Esophagus squamous epithelium (tissue), 5 donors: ENCODE data around the gene FNIP2. TPM values are rescaled to one million over a fixed set of nuclear protein-coding genes. Genes with fewer than 3 reads are reported as not detected.

ENCODE experiments used
- DNase-seq: peaks from one replicate; lab custom pipeline; 2025; lab: John Stamatoyannopoulos, UW
- H3K27ac ChIP-seq, 4 donors: fragments of 200-600 bp; sonication (generic); one replicate each; pipeline ENCODE4 v1.5.1; 2016 to 2019; ENCODE audit warnings: mild to moderate bottlenecking in 1 of 4
- H3K27me3 ChIP-seq, 4 donors: fragments of 200-600 bp; sonication (generic); 1 replicate in 3 of 4; 2 replicates in 1 of 4; pipeline versions ENCODE4 v1.5.1 to v1.6.0; 2017 to 2021; ENCODE audit warnings: antibody characterized with exemption in 1 of 4
- H3K36me3 ChIP-seq, 3 donors: fragments of 200-600 bp; sonication (generic); one replicate each; pipeline ENCODE4 v1.5.1; 2016 to 2019
- H3K4me1 ChIP-seq, 3 donors: fragments of 200-600 bp; sonication (generic); one replicate each; pipeline ENCODE4 v1.5.1; 2017 to 2019
- H3K4me3 ChIP-seq, 4 donors: fragments of 200-600 bp; sonication (generic); 1 replicate in 3 of 4; 2 replicates in 1 of 4; pipeline ENCODE4 v1.5.1; 2016 to 2019; ENCODE audit warnings: mild to moderate bottlenecking in 2 of 4, moderate library complexity in 1 of 4
- H3K9me3 ChIP-seq, 3 donors: fragments of 200-600 bp; sonication (generic); one replicate each; pipeline ENCODE4 v1.5.1; 2016 to 2019
- POLR2A ChIP-seq, 4 donors: fragments of 450-650 bp; IDR thresholded peaks; one replicate each; pipeline ENCODE4 v1.6.1; 2017; ENCODE audit warnings: antibody characterized with exemption in 4 of 4, mild to moderate bottlenecking in 4 of 4, moderate library complexity in 3 of 4
- WGBS, 2 donors: methylation state at CpG; one replicate each; pipeline ENCODE4 v1.1.5; 2018; 5-methylcytosine and 5-hydroxymethylcytosine counted together
- intact Hi-C: fragments of 100-400 bp; cut with DNase I; formaldehyde crosslinking; loops from one replicate; pipeline ENCODE4 v1.15.0; 2022
- total RNA-seq, 4 donors: library from RNA; depleted of rRNA; stranded (reverse); fragments of >200 nt; gene quantifications; one replicate each; pipeline ENCODE4 v1.1.0, GENCODE V29; 2016
- TF ChIP-seq, protein P1 (sequence below), 6 experiments: fragments of 450-650 bp in 4 of 6; fragments of 200-600 bp in 2 of 6; sonication (generic) in 2 of 6; IDR thresholded peaks; one replicate each; pipeline ENCODE4 v1.5.1; 2016 to 2019; ENCODE audit warnings: antibody characterized with exemption in 6 of 6, mild to moderate bottlenecking in 4 of 6, moderate library complexity in 4 of 6
- donor health status: DM: yes; HTN: yes; CAD: no.

The FNIP2 gene
- total RNA-seq, 4 donors from 2014 or later, result 6.0 to 28.8 (median 12.4) TPM

DNA sequence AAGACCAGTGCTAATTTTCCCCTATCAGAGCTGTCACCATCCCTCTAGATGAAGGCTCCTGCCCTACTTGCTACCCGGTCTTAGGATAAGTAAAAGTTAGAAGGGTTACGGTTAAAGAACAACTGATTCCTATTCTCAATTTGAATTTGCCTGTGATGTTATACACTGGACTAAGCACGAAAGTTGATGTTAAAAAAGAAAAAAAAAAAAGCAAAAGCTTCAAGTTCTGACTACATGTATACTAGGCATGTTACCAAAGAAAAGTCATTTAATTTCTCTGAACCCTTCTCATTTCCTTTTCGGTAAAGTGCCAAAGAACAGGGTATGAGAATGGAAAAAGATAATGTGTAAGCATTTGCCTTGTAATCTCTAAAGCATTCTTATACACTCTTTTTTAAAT, 44.2 kb upstream of the FNIP2 start:
- Histone ChIP-seq H3K9me3 (no peaks in the 10 kb centered on the region), H3K4me1 (peaks cover 6 to 20% (median 7%) of the 10 kb centered on the region in 3 donors), H3K36me3 (peaks cover 0 to 17% (median 0%) of the 10 kb centered on the region in 3 donors), H3K4me3 (no peak overlapping the region), H3K27me3 (peaks cover 0 to 14% (median 0%) of the 10 kb centered on the region in 4 donors), H3K27ac (no peak overlapping the region)
- DNase-seq, result no peak
- intact Hi-C loops, result no loop called here
- no peak for TF ChIP-seq POLR2A (IDR thresholded peaks at IDR 0.05)
- TF ChIP-seq, protein P1, sequence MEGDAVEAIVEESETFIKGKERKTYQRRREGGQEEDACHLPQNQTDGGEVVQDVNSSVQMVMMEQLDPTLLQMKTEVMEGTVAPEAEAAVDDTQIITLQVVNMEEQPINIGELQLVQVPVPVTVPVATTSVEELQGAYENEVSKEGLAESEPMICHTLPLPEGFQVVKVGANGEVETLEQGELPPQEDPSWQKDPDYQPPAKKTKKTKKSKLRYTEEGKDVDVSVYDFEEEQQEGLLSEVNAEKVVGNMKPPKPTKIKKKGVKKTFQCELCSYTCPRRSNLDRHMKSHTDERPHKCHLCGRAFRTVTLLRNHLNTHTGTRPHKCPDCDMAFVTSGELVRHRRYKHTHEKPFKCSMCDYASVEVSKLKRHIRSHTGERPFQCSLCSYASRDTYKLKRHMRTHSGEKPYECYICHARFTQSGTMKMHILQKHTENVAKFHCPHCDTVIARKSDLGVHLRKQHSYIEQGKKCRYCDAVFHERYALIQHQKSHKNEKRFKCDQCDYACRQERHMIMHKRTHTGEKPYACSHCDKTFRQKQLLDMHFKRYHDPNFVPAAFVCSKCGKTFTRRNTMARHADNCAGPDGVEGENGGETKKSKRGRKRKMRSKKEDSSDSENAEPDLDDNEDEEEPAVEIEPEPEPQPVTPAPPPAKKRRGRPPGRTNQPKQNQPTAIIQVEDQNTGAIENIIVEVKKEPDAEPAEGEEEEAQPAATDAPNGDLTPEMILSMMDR (IDR thresholded peaks at IDR 0.05), result no peak
- WGBS, 2 donors, result 72 to 75% methylated on average over 4 of the region's 4 CpGs

DNA sequence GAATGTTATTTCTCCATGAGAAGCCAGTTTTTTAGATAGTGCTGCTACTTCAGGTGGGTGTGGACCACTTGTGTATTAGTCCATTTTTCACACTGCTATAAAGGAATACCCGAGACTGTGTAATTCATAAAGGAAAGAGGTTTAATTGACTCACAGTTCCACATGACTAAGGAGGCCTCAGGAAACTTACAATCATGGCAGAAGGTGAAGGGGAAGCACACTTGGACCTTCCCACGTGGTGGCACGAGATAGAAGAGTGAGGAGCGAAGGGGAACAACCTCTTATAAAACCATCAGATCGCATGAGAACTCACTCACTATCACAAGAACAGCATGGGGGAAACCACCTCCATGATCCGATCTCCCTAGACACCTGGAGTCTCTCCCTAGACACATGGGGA, 42.2 kb upstream of the FNIP2 start:
- DNase-seq, result no peak
- no peak overlapping the region for H3K27ac ChIP-seq
- 74 to 80% methylated on average over 6 of the region's 6 CpGs for WGBS, 2 donors
- H3K4me3 ChIP-seq, result no peak overlapping the region
- H3K4me1 ChIP-seq, result peaks cover 6 to 17% (median 7%) of the 10 kb centered on the region in 3 donors
- H3K27me3 ChIP-seq, result peaks cover 0 to 14% (median 0%) of the 10 kb centered on the region in 4 donors
- intact Hi-C loops, result no loop called here
- no peaks in the 10 kb centered on the region for H3K36me3 ChIP-seq
- TF ChIP-seq, protein P1 (IDR thresholded peaks at IDR 0.05), result no peak
- no peak for TF ChIP-seq POLR2A (IDR thresholded peaks at IDR 0.05)
- no peaks in the 10 kb centered on the region for H3K9me3 ChIP-seq

DNA sequence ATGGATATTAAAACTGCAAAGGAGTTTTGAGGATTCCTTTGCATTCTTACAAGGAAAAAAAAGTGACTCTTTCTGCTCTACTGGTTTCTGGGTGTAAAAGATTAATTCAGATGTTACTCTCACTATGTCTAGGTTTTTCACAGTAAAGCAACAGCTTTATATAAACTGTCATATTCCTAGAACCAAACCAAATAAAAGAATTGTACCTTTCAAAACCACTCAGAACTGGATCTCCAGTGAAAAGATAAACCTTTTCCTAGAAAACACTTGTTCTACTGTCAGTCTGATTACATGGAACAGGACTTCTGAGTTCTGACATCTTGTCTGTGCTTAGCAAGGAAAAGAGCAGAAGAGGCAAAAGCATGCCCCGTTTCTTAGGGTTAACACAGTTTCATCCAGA, 40.6 kb upstream of the FNIP2 start:
- 54 to 56% methylated on average over 1 of the region's 1 CpG for WGBS, 2 donors
- Histone ChIP-seq H3K36me3 (no peaks in the 10 kb centered on the region), H3K27ac (no peak overlapping the region), H3K27me3 (peaks cover 0 to 14% (median 0%) of the 10 kb centered on the region in 4 donors), H3K4me1 (peaks cover 0 to 6% (median 0%) of the 10 kb centered on the region in 3 donors), H3K9me3 (no peaks in the 10 kb centered on the region), H3K4me3 (no peak overlapping the region)
- intact Hi-C loops, result no loop called here
- no peak for DNase-seq
- no peak for TF ChIP-seq POLR2A (IDR thresholded peaks at IDR 0.05)
- TF ChIP-seq, protein P1 (IDR thresholded peaks at IDR 0.05), result no peak

DNA sequence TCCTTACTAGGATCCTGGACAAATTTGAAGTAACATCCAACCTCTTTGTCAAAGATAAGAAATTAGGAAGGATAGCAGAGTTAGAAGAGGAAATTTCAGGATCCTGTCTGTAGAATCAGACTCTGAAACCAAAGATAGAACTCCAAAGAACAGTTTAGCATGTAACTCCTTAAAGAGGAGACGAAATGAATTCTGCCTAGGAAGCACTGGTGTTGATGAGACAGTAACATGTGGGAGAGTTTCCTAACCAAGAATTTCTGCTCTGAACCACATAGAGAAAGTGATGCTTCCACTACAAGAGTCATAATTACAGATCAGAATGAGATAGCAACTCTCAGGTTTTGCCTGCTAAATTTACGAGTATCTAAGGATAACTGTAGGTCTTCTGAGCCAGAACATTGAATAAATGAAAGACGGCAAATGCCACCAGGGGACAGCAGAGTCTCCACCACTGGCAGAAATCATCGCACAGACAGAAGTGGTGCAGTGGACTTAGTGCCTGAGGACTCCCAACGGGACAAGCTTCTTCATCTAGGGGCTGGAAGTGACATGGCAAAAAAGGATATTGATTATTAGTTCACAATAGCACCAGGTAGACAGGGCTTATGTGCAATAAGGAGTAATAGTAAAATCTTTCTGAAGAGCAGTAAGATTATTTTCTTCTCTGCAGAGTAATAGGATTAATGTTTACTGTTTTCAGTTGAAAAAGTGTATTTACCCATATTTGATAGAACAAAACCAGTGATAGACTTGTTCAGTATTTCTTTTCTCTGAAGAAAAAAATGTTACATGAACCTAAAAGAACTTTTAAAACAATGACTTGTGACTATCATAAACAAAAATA, 38.9 kb upstream of the FNIP2 start:
- TF ChIP-seq, protein P1 (IDR thresholded peaks at IDR 0.05), result peak; percentile 46 to 90 (median 85)
- TF ChIP-seq POLR2A (IDR thresholded peaks at IDR 0.05), result no peak
- Histone ChIP-seq H3K9me3 (no peaks in the 10 kb centered on the region), H3K27ac (no peak overlapping the region), H3K27me3 (peaks cover 0 to 14% (median 0%) of the 10 kb centered on the region in 4 donors), H3K4me3 (no peak overlapping the region), H3K36me3 (no peaks in the 10 kb centered on the region), H3K4me1 (no peaks in the 10 kb centered on the region)
- 16 to 20% methylated on average over 5 of the region's 5 CpGs for WGBS, 2 donors
- DNase-seq, result no peak
- intact Hi-C loops, result loop anchor here (5.0 kb wide), 1 partner anchor 117 kb away; no protein-coding TSS in a partner anchor

DNA sequence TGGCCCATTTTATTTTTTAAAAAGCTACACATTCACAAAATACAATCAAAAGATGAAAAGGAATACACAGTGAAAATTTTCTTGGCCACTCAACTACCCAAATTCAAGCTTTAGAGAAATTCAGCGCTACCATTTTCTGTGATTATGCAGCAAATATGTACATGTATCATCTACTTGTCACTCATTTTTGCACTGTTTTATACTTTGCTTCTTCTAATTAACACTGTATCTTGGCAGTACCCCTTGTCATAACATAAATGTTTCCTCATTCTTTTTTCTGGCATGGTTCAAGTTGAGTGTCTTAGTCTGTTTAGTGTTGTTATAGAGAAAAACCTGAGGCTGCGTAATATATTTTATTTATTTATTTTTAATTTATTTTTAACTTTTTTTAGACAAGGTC, 30.0 kb upstream of the FNIP2 start:
- no peaks in the 10 kb centered on the region for H3K9me3 ChIP-seq
- H3K27me3 ChIP-seq, result no peaks in the 10 kb centered on the region
- DNase-seq, result no peak
- WGBS, 2 donors, result 91 to 96% methylated on average over 2 of the region's 2 CpGs
- no peak overlapping the region for H3K27ac ChIP-seq
- no peak for TF ChIP-seq POLR2A (IDR thresholded peaks at IDR 0.05)
- TF ChIP-seq, protein P1 (IDR thresholded peaks at IDR 0.05), result no peak
- peaks cover 0 to 16% (median 0%) of the 10 kb centered on the region in 3 donors for H3K4me1 ChIP-seq
- no peak overlapping the region for H3K4me3 ChIP-seq
- intact Hi-C loops, result no loop called here
- H3K36me3 ChIP-seq, result no peaks in the 10 kb centered on the region
